Lower leg skin (tissue), 3 donors: ENCODE measurements around the gene ENOX1.

ENCODE experiments used
- POLR2A ChIP-seq, 2 donors: fragments of 450-650 bp; IDR thresholded peaks; one replicate each; pipeline ENCODE4 v1.6.1; 2016 to 2017; ENCODE audit warnings: antibody characterized with exemption in 2 of 2, mild to moderate bottlenecking in 1 of 2, moderate library complexity in 1 of 2
- TF ChIP-seq, protein P1 (sequence below), 3 donors: fragments of 450-650 bp; IDR thresholded peaks; one replicate each; pipeline ENCODE4 v1.5.1; 2016; ENCODE audit warnings: antibody characterized with exemption in 3 of 3, mild to moderate bottlenecking in 3 of 3, moderate library complexity in 2 of 3

DNA sequence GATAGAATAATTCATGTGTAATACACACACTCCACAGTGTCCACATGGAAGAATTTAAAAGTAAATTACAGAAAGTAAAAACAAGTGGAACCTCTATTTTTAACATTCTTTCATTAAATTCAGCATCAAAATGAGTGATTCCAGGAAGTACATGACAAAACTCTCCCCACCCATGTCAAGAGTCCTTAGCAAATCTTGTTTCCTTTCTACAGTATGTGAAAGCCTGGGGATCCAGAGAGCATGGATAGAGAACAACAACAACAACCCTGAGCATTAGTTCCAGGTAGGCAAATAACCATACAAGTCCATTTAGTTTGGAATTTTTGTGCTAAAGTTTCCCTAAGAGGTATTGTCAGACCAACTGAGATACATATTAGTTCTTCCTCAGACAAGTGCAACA lies 267.9 kb downstream of the ENOX1 start:
- TF ChIP-seq POLR2A (IDR thresholded peaks at IDR 0.05) = no peak
- TF ChIP-seq, protein P1, sequence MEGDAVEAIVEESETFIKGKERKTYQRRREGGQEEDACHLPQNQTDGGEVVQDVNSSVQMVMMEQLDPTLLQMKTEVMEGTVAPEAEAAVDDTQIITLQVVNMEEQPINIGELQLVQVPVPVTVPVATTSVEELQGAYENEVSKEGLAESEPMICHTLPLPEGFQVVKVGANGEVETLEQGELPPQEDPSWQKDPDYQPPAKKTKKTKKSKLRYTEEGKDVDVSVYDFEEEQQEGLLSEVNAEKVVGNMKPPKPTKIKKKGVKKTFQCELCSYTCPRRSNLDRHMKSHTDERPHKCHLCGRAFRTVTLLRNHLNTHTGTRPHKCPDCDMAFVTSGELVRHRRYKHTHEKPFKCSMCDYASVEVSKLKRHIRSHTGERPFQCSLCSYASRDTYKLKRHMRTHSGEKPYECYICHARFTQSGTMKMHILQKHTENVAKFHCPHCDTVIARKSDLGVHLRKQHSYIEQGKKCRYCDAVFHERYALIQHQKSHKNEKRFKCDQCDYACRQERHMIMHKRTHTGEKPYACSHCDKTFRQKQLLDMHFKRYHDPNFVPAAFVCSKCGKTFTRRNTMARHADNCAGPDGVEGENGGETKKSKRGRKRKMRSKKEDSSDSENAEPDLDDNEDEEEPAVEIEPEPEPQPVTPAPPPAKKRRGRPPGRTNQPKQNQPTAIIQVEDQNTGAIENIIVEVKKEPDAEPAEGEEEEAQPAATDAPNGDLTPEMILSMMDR (IDR thresholded peaks at IDR 0.05) = no peak
